B cell (primary cell): ENCODE measurements around the gene CPNE5. TPM values are rescaled to one million over a fixed set of nuclear protein-coding genes. Genes with fewer than 3 reads are reported as not detected.

Experiments
- ATAC-seq: fragments of 200-7000 bp; cut with Tn5 transposase; one replicate; pipeline ENCODE4 v1.10.0; 2021; ENCODE audit warnings: low read depth, mild to moderate bottlenecking, moderate number of reproducible peaks, moderate library complexity
- CTCF ChIA-PET: fragments of 350-600 bp; sonication (Branson Sonifier 250); formaldehyde crosslinking; loops from one replicate; lab custom pipeline; 2021; ENCODE audit warnings: antibody characterized with exemption, inconsistent platforms; lab: Charles Lee
- POLR2A ChIA-PET: fragments of 350-600 bp; sonication (Branson Sonifier 250); formaldehyde crosslinking; loops from one replicate; lab custom pipeline; 2021; ENCODE audit warnings: antibody characterized with exemption; lab: Charles Lee
- DNase-seq: peaks from one replicate; pipeline ENCODE4 v3.0.0; 2013
- H2AFZ ChIP-seq: 2 replicates; pipeline ENCODE4 v1.6.1; 2012; ENCODE audit warnings: mild to moderate bottlenecking, low read depth, low read length; ENCODE audit not compliant: insufficient read depth, poor library complexity, severe bottlenecking
- H3K27ac ChIP-seq, 2 donors: 1 replicate in 1 of 2; 2 replicates in 1 of 2; pipeline ENCODE4 v1.5.1; 2012 to 2013; ENCODE audit warnings: low read length in 2 of 2, mild to moderate bottlenecking in 2 of 2, moderate library complexity in 1 of 2
- H3K27me3 ChIP-seq, 4 experiments: fragments of 200-600 bp in 1 of 4; sonication (generic) in 1 of 4; replicated peaks in 1 of 4; 1 replicate in 2 of 4; 2 replicates in 2 of 4; pipeline versions ENCODE4 v1.6.1 to v1.7.0; 2013 to 2016; ENCODE audit warnings: low read length in 3 of 4, mild to moderate bottlenecking in 2 of 4, mixed read lengths in 1 of 4, moderate library complexity in 1 of 4; ENCODE audit not compliant: insufficient read depth in 4 of 4, control insufficient read depth in 3 of 4; ENCODE audit errors: control extremely low read depth in 1 of 4
- H3K36me3 ChIP-seq, 2 experiments: replicated peaks in 1 of 2; 1 replicate in 1 of 2; 2 replicates in 1 of 2; pipeline versions ENCODE4 v1.6.1 to v1.7.1; 2013; ENCODE audit warnings: low read length in 1 of 2; ENCODE audit not compliant: insufficient read depth in 2 of 2, control insufficient read depth in 1 of 2; ENCODE audit errors: control extremely low read depth in 1 of 2, extremely low read depth in 1 of 2
- H3K4me1 ChIP-seq, 2 donors: fragments of 200-600 bp in 1 of 2; sonication (generic) in 1 of 2; 1 replicate in 1 of 2; 2 replicates in 1 of 2; pipeline versions ENCODE4 v1.5.1 to v1.6.1; 2013 to 2017; ENCODE audit warnings: low read length in 2 of 2; ENCODE audit not compliant: control insufficient read depth in 2 of 2, insufficient read depth in 2 of 2
- H3K4me2 ChIP-seq: replicated peaks from 2 replicates; pipeline ENCODE3; 2012; ENCODE audit warnings: mild to moderate bottlenecking, low read depth, low read length; ENCODE audit not compliant: poor library complexity, severe bottlenecking
- H3K4me3 ChIP-seq, 5 experiments: fragments of 200-600 bp in 1 of 5; sonication (generic) in 1 of 5; 1 replicate in 3 of 5; 2 replicates in 2 of 5; pipeline versions ENCODE4 v1.5.1 to v1.7.0; 2011 to 2016; ENCODE audit warnings: low read length in 4 of 5, mild to moderate bottlenecking in 4 of 5, low read depth in 2 of 5, control low read depth in 1 of 5, moderate library complexity in 1 of 5; ENCODE audit not compliant: insufficient read depth in 1 of 5; ENCODE audit errors: control extremely low read depth in 1 of 5, extremely low read depth in 1 of 5
- H3K79me2 ChIP-seq: fragments of 200-600 bp; sonication (generic); one replicate; pipeline ENCODE4 v1.6.0; 2016; ENCODE audit warnings: low read length; ENCODE audit not compliant: control insufficient read depth, insufficient read depth
- H3K9ac ChIP-seq: fragments of 200-600 bp; sonication (generic); 2 replicates; pipeline ENCODE4 v1.6.1; 2017; ENCODE audit warnings: mild to moderate bottlenecking, low read length, moderate library complexity
- H3K9me3 ChIP-seq, 3 donors: one replicate each; pipeline versions ENCODE4 v1.6.1 to v1.7.1; 2013; ENCODE audit warnings: low read length in 2 of 3; ENCODE audit not compliant: control insufficient read depth in 2 of 3, insufficient read depth in 1 of 3; ENCODE audit errors: control extremely low read depth in 1 of 3
- H4K20me1 ChIP-seq: 2 replicates; pipeline ENCODE4 v1.6.0; 2012; ENCODE audit warnings: mild to moderate bottlenecking, low read length; ENCODE audit not compliant: insufficient read depth, control insufficient read depth, poor library complexity, severe bottlenecking
- H3K27ac Mint-ChIP-seq: one replicate; pipeline ENCODE4 v1.8.0; 2021; ENCODE audit warnings: mixed read lengths
- H3K27me3 Mint-ChIP-seq: one replicate; pipeline ENCODE4 v1.8.0; 2021; ENCODE audit warnings: mixed read lengths
- H3K4me1 Mint-ChIP-seq: one replicate; pipeline ENCODE4 v1.8.0; 2021; ENCODE audit warnings: mixed read lengths
- H3K4me3 Mint-ChIP-seq: one replicate; pipeline ENCODE4 v1.8.0; 2021; ENCODE audit warnings: mixed read lengths
- H3K9me3 Mint-ChIP-seq: one replicate; pipeline ENCODE4 v1.8.0; 2022; ENCODE audit warnings: mixed read lengths; ENCODE audit not compliant: insufficient read depth
- EZH2 ChIP-seq: IDR thresholded peaks from 2 replicates; pipeline ENCODE4 v1.6.1; 2012; ENCODE audit warnings: borderline replicate concordance, low read depth, mild to moderate bottlenecking, moderate library complexity, low read length; ENCODE audit not compliant: insufficient read depth, poor library complexity, severe bottlenecking
- WGBS: methylation state at CpG from one replicate; pipeline ENCODE4 v1.1.5; 2013; ENCODE audit warnings: missing lambda C conversion rate; ENCODE audit not compliant: insufficient coverage; 5-methylcytosine and 5-hydroxymethylcytosine counted together
- intact Hi-C: fragments of 100-400 bp; cut with micrococcal nuclease; formaldehyde crosslinking; loops from one replicate; pipeline ENCODE4 v1.10.0; 2022
- polyA plus RNA-seq: library from polyadenylated mRNA; depleted of rRNA; stranded (reverse); fragments of >200 nt; gene quantifications from 2 replicates; pipeline ENCODE4 v1.2.3, GENCODE V29; 2012
- total RNA-seq, 2 donors: library from RNA; stranded (reverse); fragments of 120-200 nt in 1 of 2; gene quantifications; 1 replicate in 1 of 2; 2 replicates in 1 of 2; pipeline versions ENCODE4 v1.2.3 to v1.2.4, GENCODE V29; 2013 to 2022
- TF ChIP-seq, protein P1 (sequence below): fragments of 200-600 bp; IDR thresholded peaks from one replicate; pipeline ENCODE4 v1.8.0; 2022; ENCODE audit warnings: antibody characterized with exemption, mild to moderate bottlenecking

CPNE5 gene
- total and polyA plus RNA-seq, 2 donors (not counting 1 experiment from before 2014, with no cell fraction given): 49.8 to 357 TPM

DNA sequence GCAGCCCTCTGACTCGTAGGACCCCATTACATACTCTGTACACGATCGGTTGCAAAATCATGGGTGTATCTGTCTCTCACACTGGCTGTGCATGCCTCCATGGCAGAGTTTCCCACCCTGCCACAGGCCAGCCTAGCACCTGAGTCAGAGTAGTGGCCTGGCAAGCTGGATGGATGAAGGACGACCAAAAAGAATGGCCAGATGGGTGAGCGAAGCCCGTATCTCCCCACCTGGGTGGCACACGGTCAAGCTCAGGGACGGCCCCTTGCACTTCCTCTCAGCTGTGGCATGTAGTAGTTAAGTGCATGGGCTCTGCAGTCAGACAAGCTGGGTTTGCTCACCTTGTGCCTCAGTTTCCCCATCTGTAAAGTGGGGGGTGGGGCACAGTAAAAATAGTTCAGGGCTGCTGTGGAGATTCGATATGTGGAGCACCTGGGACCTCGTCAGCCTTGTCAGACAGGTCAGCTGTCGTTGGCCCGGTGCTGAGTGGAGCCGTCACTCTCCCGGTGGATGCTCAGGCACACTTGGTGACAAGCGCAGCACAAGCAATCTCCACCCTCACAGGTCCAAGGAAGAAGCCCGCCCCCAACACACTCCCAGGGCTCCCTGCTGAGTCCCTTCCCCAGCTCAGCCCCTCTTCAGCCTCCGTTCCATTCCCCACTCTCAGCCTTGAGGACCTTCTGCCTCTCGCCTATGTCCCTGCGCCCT is 12.6 kb downstream of the CPNE5 start:
- POLR2A ChIA-PET: no interaction called here
- no peak for DNase-seq

DNA sequence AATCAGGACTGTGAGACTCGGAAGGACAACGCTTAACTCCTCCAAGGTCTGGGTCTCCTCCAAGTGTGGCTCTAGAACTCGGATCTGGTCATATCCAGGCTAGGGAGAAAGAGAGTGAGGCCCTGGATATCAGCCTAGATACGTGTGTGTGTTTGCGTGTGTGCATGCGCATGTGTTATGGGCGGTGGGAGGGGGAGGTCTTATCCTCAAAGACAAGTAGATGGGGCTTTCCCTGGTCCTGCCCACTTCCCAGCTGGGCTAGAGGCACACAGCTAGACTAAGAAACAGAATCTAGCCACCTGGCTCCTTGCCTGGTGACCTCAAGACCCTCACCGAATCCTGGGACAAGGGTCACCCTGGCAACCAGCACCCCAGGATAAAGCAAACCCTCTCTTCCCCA is 13.2 kb downstream of the CPNE5 start:
- Mint-ChIP-seq H3K4me3 (no peak overlapping the region), H3K4me1 (peaks cover 3% of the 10 kb centered on the region), H3K9me3 (no peaks in the 10 kb centered on the region), H3K27ac (no peak overlapping the region), H3K27me3 (peaks cover 30% of the 10 kb centered on the region)
- WGBS: 89% methylated on average over 5 of the region's 8 CpGs
- Histone ChIP-seq H3K9ac (no peak overlapping the region), H3K4me2 (no peak overlapping the region), H3K4me1 (peaks cover 0 to 3% of the 10 kb centered on the region in 2 donors), H3K36me3 (no peaks in the 10 kb centered on the region), H3K79me2 (no peaks in the 10 kb centered on the region), H3K4me3 (no peak overlapping the region), H4K20me1 (no peaks in the 10 kb centered on the region), H3K9me3 (no peaks in the 10 kb centered on the region), H3K27me3 (peaks cover 0 to 22% (median 3%) of the 10 kb centered on the region in 4 experiments), H2AFZ (no peak overlapping the region), H3K27ac (no peak overlapping the region)
- ATAC-seq (no peak), DNase-seq (no peak)
- intact Hi-C loops: no loop called here
- ChIA-PET CTCF (no interaction called here), POLR2A (no interaction called here)
- TF ChIP-seq EZH2: no peak
- TF ChIP-seq, protein P1, sequence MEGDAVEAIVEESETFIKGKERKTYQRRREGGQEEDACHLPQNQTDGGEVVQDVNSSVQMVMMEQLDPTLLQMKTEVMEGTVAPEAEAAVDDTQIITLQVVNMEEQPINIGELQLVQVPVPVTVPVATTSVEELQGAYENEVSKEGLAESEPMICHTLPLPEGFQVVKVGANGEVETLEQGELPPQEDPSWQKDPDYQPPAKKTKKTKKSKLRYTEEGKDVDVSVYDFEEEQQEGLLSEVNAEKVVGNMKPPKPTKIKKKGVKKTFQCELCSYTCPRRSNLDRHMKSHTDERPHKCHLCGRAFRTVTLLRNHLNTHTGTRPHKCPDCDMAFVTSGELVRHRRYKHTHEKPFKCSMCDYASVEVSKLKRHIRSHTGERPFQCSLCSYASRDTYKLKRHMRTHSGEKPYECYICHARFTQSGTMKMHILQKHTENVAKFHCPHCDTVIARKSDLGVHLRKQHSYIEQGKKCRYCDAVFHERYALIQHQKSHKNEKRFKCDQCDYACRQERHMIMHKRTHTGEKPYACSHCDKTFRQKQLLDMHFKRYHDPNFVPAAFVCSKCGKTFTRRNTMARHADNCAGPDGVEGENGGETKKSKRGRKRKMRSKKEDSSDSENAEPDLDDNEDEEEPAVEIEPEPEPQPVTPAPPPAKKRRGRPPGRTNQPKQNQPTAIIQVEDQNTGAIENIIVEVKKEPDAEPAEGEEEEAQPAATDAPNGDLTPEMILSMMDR: no peak

More for the DNA sequence above, 12.6 kb downstream of the CPNE5 start:
- Mint-ChIP-seq H3K4me3 (no peak overlapping the region), H3K27ac (no peak overlapping the region), H3K9me3 (no peaks in the 10 kb centered on the region), H3K4me1 (peaks cover 3% of the 10 kb centered on the region), H3K27me3 (peaks cover 30% of the 10 kb centered on the region)
- Histone ChIP-seq H3K9ac (no peak overlapping the region), H4K20me1 (no peaks in the 10 kb centered on the region), H3K9me3 (no peaks in the 10 kb centered on the region), H3K4me2 (no peak overlapping the region), H3K27ac (no peak overlapping the region), H2AFZ (no peak overlapping the region), H3K27me3 (peaks cover 0 to 22% (median 3%) of the 10 kb centered on the region in 4 experiments), H3K4me1 (peaks cover 0 to 3% of the 10 kb centered on the region in 2 donors), H3K79me2 (no peaks in the 10 kb centered on the region), H3K36me3 (no peaks in the 10 kb centered on the region), H3K4me3 (no peak overlapping the region)
- no peak for ATAC-seq
- CTCF ChIA-PET: no interaction called here
- WGBS: 87% methylated on average over 16 of the region's 19 CpGs
- intact Hi-C loops: no loop called here
- TF ChIP-seq, protein P1: no peak
- no peak for TF ChIP-seq EZH2
